Body of pancreas (tissue), 4 donors: ENCODE data around the gene ZNF837.

Source experiments
- POLR2A ChIP-seq, 3 donors: fragments of 450-650 bp; IDR thresholded peaks; one replicate each; pipeline ENCODE4 v1.6.1; 2016; ENCODE audit warnings: antibody characterized with exemption in 3 of 3, mild to moderate bottlenecking in 2 of 3
- TF ChIP-seq, protein P1 (sequence below), 7 experiments: fragments of 450-650 bp in 4 of 7; fragments of 200-600 bp in 3 of 7; sonication (generic) in 3 of 7; IDR thresholded peaks; one replicate each; pipeline ENCODE4 v1.5.1; 2016 to 2019; ENCODE audit warnings: antibody characterized with exemption in 7 of 7

DNA sequence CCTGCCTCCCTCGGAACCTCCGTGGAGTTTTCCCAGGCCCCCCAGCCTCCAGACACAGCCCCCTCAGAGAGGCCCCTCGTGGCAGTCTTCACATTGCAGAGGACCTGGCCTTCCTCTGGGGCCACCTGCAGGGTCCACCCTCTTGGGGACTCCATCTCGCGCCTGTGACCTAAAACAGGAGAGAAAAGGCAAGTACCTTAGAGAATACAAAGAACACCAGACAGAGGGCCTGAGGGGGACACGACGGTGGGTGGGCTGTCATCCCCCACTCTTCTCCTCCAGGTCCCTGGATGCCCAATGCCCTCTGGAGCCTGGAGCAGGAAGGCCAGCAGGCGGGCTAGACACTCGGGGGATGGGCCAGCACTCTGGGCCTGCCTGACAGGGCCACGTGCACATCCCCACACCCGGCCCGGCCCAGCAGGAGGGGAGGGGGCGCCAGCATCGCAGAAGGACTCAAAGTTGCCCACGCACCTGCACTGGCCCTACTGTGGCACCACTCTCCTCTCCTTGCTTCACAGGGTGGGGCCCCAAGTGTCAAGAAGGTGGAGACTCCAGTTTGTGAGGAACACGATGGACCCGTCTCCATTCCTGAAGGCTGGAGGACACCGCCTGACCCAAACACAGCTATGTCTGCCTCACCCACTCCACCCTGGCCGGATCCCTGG lies 23.2 kb downstream of the ZNF837 start:
- no peak for TF ChIP-seq POLR2A (IDR thresholded peaks at IDR 0.05)
- TF ChIP-seq, protein P1, sequence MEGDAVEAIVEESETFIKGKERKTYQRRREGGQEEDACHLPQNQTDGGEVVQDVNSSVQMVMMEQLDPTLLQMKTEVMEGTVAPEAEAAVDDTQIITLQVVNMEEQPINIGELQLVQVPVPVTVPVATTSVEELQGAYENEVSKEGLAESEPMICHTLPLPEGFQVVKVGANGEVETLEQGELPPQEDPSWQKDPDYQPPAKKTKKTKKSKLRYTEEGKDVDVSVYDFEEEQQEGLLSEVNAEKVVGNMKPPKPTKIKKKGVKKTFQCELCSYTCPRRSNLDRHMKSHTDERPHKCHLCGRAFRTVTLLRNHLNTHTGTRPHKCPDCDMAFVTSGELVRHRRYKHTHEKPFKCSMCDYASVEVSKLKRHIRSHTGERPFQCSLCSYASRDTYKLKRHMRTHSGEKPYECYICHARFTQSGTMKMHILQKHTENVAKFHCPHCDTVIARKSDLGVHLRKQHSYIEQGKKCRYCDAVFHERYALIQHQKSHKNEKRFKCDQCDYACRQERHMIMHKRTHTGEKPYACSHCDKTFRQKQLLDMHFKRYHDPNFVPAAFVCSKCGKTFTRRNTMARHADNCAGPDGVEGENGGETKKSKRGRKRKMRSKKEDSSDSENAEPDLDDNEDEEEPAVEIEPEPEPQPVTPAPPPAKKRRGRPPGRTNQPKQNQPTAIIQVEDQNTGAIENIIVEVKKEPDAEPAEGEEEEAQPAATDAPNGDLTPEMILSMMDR (IDR thresholded peaks at IDR 0.05), result no peak
